Endothelial cell of umbilical vein (primary cell): ENCODE results near the gene AKAP6.

Experiments used
- CTCF ChIP-seq, 2 donors: IDR thresholded peaks; 1 replicate in 1 of 2; 2 replicates in 1 of 2; pipeline ENCODE4 v1.5.1; 2011; ENCODE audit warnings: low read length in 2 of 2, mild to moderate bottlenecking in 2 of 2, moderate library complexity in 2 of 2, control low read depth in 1 of 2, inconsistent platforms in 1 of 2, low read depth in 1 of 2; ENCODE audit not compliant: insufficient read depth in 1 of 2; ENCODE audit errors: extremely low read depth in 1 of 2
- EZH2 ChIP-seq: IDR thresholded peaks from 2 replicates; pipeline ENCODE4 v1.6.1; 2012; ENCODE audit warnings: borderline replicate concordance, low read depth, mild to moderate bottlenecking, moderate library complexity, low read length, inconsistent platforms; ENCODE audit not compliant: severe bottlenecking
- POLR2A ChIP-seq: IDR thresholded peaks from 2 replicates; pipeline ENCODE4 v1.6.1; 2012; ENCODE audit warnings: low read depth, mild to moderate bottlenecking, control low read depth, low read length
- POLR2AphosphoS5 ChIP-seq: IDR thresholded peaks from 2 replicates; pipeline ENCODE4 v1.6.1; 2012; ENCODE audit warnings: low read depth, mild to moderate bottlenecking, control low read depth, low read length, moderate library complexity; ENCODE audit not compliant: insufficient read depth

GRCh38 chr14:32630701-32631100 is 301.6 kb downstream of the AKAP6 start:
- no peak for TF ChIP-seq CTCF (IDR thresholded peaks at IDR 0.05; ENCODE audit: extremely low read depth in 1 of 2, insufficient read depth in 1 of 2, low read depth in 1 of 2, low read length in 2 of 2)
- no peak for TF ChIP-seq POLR2A
- TF ChIP-seq EZH2, result no peak
- TF ChIP-seq POLR2AphosphoS5, result no peak
